Measurements from ENCODE around the gene ANKRD37. TPM values are rescaled to one million over a fixed set of nuclear protein-coding genes. Genes with fewer than 3 reads are reported as not detected.

Gene ANKRD37
- total and polyA plus RNA-seq, 8 donors, result 1.2 to 21.7 (median 13.4) TPM

DNA sequence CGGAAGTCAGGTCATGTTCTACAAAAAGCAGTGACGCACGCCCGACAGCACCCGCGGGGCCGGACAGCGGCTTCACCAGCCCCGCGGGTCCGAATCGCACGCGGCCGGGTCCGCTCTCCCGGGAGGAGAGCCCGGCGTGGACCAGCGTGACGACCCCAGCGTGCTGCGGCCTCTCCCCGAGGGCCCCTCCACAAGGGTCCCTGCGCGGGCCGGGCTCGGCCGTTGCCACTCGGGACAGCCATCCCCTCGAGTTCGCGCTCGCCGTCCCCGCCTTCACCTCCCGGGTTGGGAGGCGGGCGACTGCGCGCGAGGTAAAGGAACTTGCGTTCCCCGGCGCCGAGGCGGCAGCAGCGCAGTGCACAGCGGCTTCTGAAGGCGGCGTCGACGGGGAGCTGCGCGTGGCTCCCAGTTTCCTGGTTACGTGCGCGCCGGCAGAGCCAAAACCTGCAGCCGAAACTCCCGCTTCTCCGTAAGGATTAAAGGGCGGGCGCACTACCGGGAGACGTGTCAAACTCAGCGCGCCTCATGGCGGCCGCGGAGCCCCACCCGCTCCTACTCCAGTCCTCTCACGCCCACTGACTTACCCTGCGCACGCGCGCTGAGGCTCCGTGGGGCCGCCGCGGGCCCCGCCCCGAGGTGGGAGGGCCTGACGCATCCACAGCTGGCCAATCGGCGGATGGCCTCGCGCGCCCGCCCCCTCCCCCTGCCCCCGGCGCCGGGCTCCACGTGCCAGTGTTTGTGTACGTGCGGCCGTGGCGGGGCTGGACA lies 501 bp upstream of the ANKRD37 start:
- TF ChIP-seq EP300 (IDR thresholded peaks at IDR 0.05) (peak; percentile 65), POLR2A (IDR thresholded peaks at IDR 0.05) (peak in 2 of 4 donors; percentile 54 to 64), CTCF (IDR thresholded peaks at IDR 0.05) (no peak), POLR2AphosphoS5 (IDR thresholded peaks at IDR 0.05) (peak; percentile 85 to 88 (median 86))
- peak; percentile 98 to 99 for DNase-seq
- Histone ChIP-seq H3K36me3 (peaks cover 0 to 25% (median 21%) of the 10 kb centered on the region in 4 donors), H3K27me3 (no peaks in the 10 kb centered on the region), H3K4me1 (peaks cover 14 to 56% (median 32%) of the 10 kb centered on the region in 4 donors), H3K9me3 (no peaks in the 10 kb centered on the region), H3K27ac (peak overlapping the region; percentile 99), H3K4me3 (peak overlapping the region; percentile 55 to 90 (median 78))
- 0 to 1% (median 1%) methylated on average over 38 to 98 of the region's 98 CpGs for WGBS, 5 donors
- intact Hi-C loops (cut with DNase I; ENCODE audit: low total_unique reads), result loop anchor here (10.0 kb wide), 1 partner anchor 181 kb away; no protein-coding TSS in a partner anchor

GRCh38 chr4:185398618-185399017 lies 2.0 kb downstream of the ANKRD37 start:
- 10 to 37% (median 15%) methylated on average over 2 of the region's 2 CpGs for WGBS, 5 donors
- peaks cover 14 to 60% (median 34%) of the 10 kb centered on the region in 4 donors for H3K4me1 ChIP-seq
- intact Hi-C loops (cut with DNase I; ENCODE audit: low total_unique reads), result loop anchor here (10.0 kb wide), 1 partner anchor 184 kb away; no protein-coding TSS in a partner anchor
- H3K4me3 ChIP-seq, result no peak overlapping the region
- H3K36me3 ChIP-seq, result peaks cover 0 to 50% (median 45%) of the 10 kb centered on the region in 4 donors
- TF ChIP-seq POLR2A (IDR thresholded peaks at IDR 0.05), result no peak
- peak overlapping the region in 1 of 5 donors; percentile 99 for H3K27ac ChIP-seq
- H3K27me3 ChIP-seq, result no peaks in the 10 kb centered on the region
- DNase-seq, result no peak
- H3K9me3 ChIP-seq, result no peaks in the 10 kb centered on the region

DNA sequence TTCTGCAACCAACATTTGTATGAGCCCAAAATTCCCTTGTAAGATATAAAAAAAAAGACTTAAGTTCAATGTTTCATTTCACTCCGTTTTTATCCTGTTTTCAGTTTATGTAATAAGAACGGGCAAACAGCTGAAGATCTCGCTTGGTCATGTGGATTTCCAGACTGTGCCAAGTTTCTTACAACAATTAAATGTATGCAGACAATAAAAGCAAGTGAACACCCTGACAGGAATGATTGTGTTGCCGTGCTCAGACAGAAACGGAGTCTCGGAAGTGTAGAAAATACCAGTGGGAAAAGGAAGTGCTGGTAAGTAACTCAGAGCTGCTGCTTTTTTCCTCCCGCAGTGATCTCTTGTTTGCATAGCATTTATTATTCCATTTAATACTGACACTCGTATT lies 2.8 kb downstream of the ANKRD37 start:
- H3K9me3 ChIP-seq, result no peaks in the 10 kb centered on the region
- H3K27me3 ChIP-seq, result no peaks in the 10 kb centered on the region
- peaks cover 3 to 58% (median 51%) of the 10 kb centered on the region in 4 donors for H3K36me3 ChIP-seq
- no peak for DNase-seq
- H3K27ac ChIP-seq, result peak overlapping the region in 1 of 5 donors; percentile 34
- peak overlapping the region in 1 of 4 donors; percentile 4 for H3K4me3 ChIP-seq
- TF ChIP-seq CTCF (IDR thresholded peaks at IDR 0.05), result no peak
- TF ChIP-seq EP300 (IDR thresholded peaks at IDR 0.05), result no peak
- TF ChIP-seq POLR2A (IDR thresholded peaks at IDR 0.05), result no peak
- no peak for TF ChIP-seq POLR2AphosphoS5 (IDR thresholded peaks at IDR 0.05)
- intact Hi-C loops (cut with DNase I; ENCODE audit: low total_unique reads), result loop anchor here (10.0 kb wide), 1 partner anchor 185 kb away; no protein-coding TSS in a partner anchor
- H3K4me1 ChIP-seq, result peaks cover 14 to 57% (median 34%) of the 10 kb centered on the region in 4 donors
- whole genome bisulfite sequencing, 5 donors, result 22 to 46% (median 44%) methylated on average over 8 of the region's 8 CpGs

DNA sequence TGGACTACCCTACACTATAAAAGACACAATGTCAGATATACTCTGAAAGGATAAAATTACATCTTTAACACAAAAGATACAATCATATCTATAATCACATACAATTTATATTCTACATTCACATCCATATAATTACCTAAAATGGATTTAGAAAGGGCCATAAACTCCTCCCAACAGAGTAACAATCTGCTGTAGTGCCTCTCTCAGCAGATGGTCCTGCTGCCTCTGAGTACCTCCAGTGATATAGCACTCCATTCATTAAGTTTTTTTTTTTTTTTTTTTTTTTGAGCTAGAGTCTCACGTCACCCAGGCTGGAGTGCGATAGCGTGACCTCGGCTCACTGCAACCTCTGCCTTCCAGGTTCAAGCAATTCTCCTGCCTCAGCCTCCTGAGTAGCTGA lies 7.4 kb downstream of the ANKRD37 start:
- H3K27ac ChIP-seq, result no peak overlapping the region
- H3K4me3 ChIP-seq, result no peak overlapping the region
- peaks cover 0 to 25% (median 10%) of the 10 kb centered on the region in 4 donors for H3K4me1 ChIP-seq
- peaks cover 9 to 95% (median 91%) of the 10 kb centered on the region in 4 donors for H3K36me3 ChIP-seq
- no peak for DNase-seq
- intact Hi-C loops (cut with DNase I; ENCODE audit: low total_unique reads), result no loop called here
- H3K9me3 ChIP-seq, result no peaks in the 10 kb centered on the region
- whole genome bisulfite sequencing, 5 donors, result 89 to 99% (median 92%) methylated on average over 4 of the region's 4 CpGs
- no peaks in the 10 kb centered on the region for H3K27me3 ChIP-seq
- no peak for TF ChIP-seq CTCF (IDR thresholded peaks at IDR 0.05)
- no peak for TF ChIP-seq POLR2A (IDR thresholded peaks at IDR 0.05)

Measured in stomach (tissue), 9 donors.